ENCODE measurements around the gene ZNF280B.

- TF ChIP-seq POLR2AphosphoS5 (IDR thresholded peaks at IDR 0.05; ENCODE audit: borderline replicate concordance, low read depth, low read length) (no peak), EZH2 (IDR thresholded peaks at IDR 0.05) (no peak), FOXP2 (optimal IDR thresholded peaks at IDR 0.05; ENCODE audit: control extremely low read depth, extremely low read length, insufficient read depth) (no peak)
Observed at GRCh38 chr22:22533863-22534262, 25.3 kb upstream of the ZNF280B start.
